HCT116 (cell line): ENCODE data around the gene RNU6-9. TPM values are rescaled to one million over a fixed set of nuclear protein-coding genes. Genes with fewer than 3 reads are reported as not detected.

Experiments used
- ATAC-seq: fragments of 200-7000 bp; cut with Tn5 transposase; 2 replicates; pipeline ENCODE4 v1.9.1; 2020; ENCODE audit warnings: mild to moderate bottlenecking, moderate library complexity
- BruUV-seq: library from RNA; stranded (reverse); fragments of 400-500 nt; replicated peaks from 2 replicates; lab custom pipeline; 2021; lab: Mats Ljungman, UMichigan
- CTCF ChIA-PET: fragments of 300-600 bp; sonication (Branson Sonifier 250); formaldehyde crosslinking; loops from one replicate; lab custom pipeline; 2021; ENCODE audit warnings: antibody characterized with exemption; lab: Charles Lee
- POLR2A ChIA-PET: fragments of 300-600, 350-600 bp; sonication (Branson Sonifier 250); formaldehyde crosslinking; loops from one replicate; lab custom pipeline; 2021; ENCODE audit warnings: antibody characterized with exemption; lab: Charles Lee
- RAD21 ChIA-PET, 2 experiments: fragments of 300-600 bp; sonication (Branson Sonifier 250); formaldehyde crosslinking; loops; one replicate each; lab custom pipeline; 2023; ENCODE audit warnings: low total read pairs in 2 of 2; ENCODE audit not compliant: uncharacterized antibody in 2 of 2, unreplicated experiment in 2 of 2, low non-redundant PET in 1 of 2; lab: Charles Lee
- DNase-seq: peaks from one replicate; pipeline ENCODE4 v3.0.0-alpha.2; 2010; ENCODE audit warnings: low read depth, low spot score
- H2AFZ ChIP-seq: fragments of 200-600 bp; shearing (Covaris generic), sonication (generic); 2 replicates; pipeline ENCODE4 v1.6.1; 2017; ENCODE audit warnings: low read depth, mixed run types, mixed read lengths, antibody characterized with exemption, low read length; ENCODE audit not compliant: poor library complexity, severe bottlenecking
- H3K27ac ChIP-seq: 2 replicates; pipeline ENCODE4 v1.5.1; 2012; ENCODE audit warnings: low read depth, low read length
- H3K27me3 ChIP-seq: fragments of 200-600 bp; sonication (generic); 2 replicates; pipeline ENCODE4 v1.6.1; 2016; ENCODE audit warnings: mixed run types, low read length, mixed read lengths; ENCODE audit not compliant: insufficient read depth
- H3K36me3 ChIP-seq, 2 experiments: fragments of 200-500 bp in 1 of 2; fragments of 200-600 bp in 1 of 2; sonication (Bioruptor generic) in 1 of 2; sonication (generic) in 1 of 2; 2 replicates each; pipeline versions ENCODE4 v1.5.1 to v1.6.1; 2014 to 2016; ENCODE audit warnings: low read length in 2 of 2, inconsistent platforms in 1 of 2, mixed read lengths in 1 of 2, mixed run types in 1 of 2; ENCODE audit not compliant: insufficient read depth in 2 of 2, control insufficient read depth in 1 of 2
- H3K4me1 ChIP-seq, 2 experiments: fragments of 200-600 bp in 1 of 2; sonication (generic) in 1 of 2; 2 replicates each; pipeline versions ENCODE4 v1.5.1 to v1.6.1; 2012 to 2017; ENCODE audit warnings: low read length in 2 of 2, inconsistent platforms in 1 of 2, mild to moderate bottlenecking in 1 of 2, mixed read lengths in 1 of 2, mixed run types in 1 of 2, moderate library complexity in 1 of 2; ENCODE audit not compliant: insufficient read depth in 2 of 2, control insufficient read depth in 1 of 2
- H3K4me2 ChIP-seq: fragments of 200-600 bp; sonication (generic); 2 replicates; pipeline ENCODE4 v1.6.1; 2017; ENCODE audit warnings: mixed run types, low read length, mixed read lengths
- H3K4me3 ChIP-seq, 2 experiments: fragments of 200-600 bp in 1 of 2; sonication (generic) in 1 of 2; replicated peaks in 1 of 2; 2 replicates each; pipeline ENCODE4 v1.5.1; 2011 to 2016; ENCODE audit warnings: low read length in 2 of 2, control low read depth in 1 of 2, low read depth in 1 of 2, mild to moderate bottlenecking in 1 of 2, mixed read lengths in 1 of 2, mixed run types in 1 of 2
- H3K79me2 ChIP-seq: fragments of 200-600 bp; sonication (generic); 2 replicates; pipeline ENCODE4 v1.6.1; 2017; ENCODE audit warnings: mild to moderate bottlenecking, mixed run types, low read length, moderate library complexity, mixed read lengths; ENCODE audit not compliant: insufficient read depth
- H3K9ac ChIP-seq: fragments of 200-600 bp; sonication (generic); 2 replicates; pipeline ENCODE4 v1.6.1; 2016; ENCODE audit warnings: low read length, mixed read lengths
- H3K9me2 ChIP-seq: fragments of 200-600 bp; sonication (generic), shearing (Covaris generic); 2 replicates; pipeline ENCODE4 v1.6.1; 2017; ENCODE audit warnings: mixed run types, mild to moderate bottlenecking, moderate library complexity; ENCODE audit not compliant: insufficient read depth
- H3K9me3 ChIP-seq, 2 experiments: fragments of 200-500 bp in 1 of 2; fragments of 200-600 bp in 1 of 2; sonication (Bioruptor generic) in 1 of 2; sonication (generic) in 1 of 2; 2 replicates each; pipeline ENCODE4 v1.6.1; 2014 to 2017; ENCODE audit warnings: low read length in 2 of 2, mixed read lengths in 2 of 2, inconsistent platforms in 1 of 2, low read depth in 1 of 2, mild to moderate bottlenecking in 1 of 2, mixed run types in 1 of 2, moderate library complexity in 1 of 2; ENCODE audit not compliant: control insufficient read depth in 1 of 2, insufficient read depth in 1 of 2
- H4K20me1 ChIP-seq: fragments of 200-600 bp; sonication (generic), shearing (Covaris generic); 2 replicates; pipeline ENCODE4 v1.6.1; 2017; ENCODE audit warnings: mixed run types, mild to moderate bottlenecking, moderate library complexity; ENCODE audit not compliant: insufficient read depth
- CBX3 ChIP-seq: IDR thresholded peaks from 2 replicates; pipeline ENCODE4 v1.6.1; 2012; ENCODE audit warnings: low read depth
- ELF1 ChIP-seq: IDR thresholded peaks from 2 replicates; pipeline ENCODE4 v1.6.1; 2012; ENCODE audit warnings: low read depth, borderline replicate concordance
- EZH2 ChIP-seq: fragments of 200-600 bp; sonication (generic); IDR thresholded peaks from 2 replicates; pipeline ENCODE4 v1.6.1; 2017; ENCODE audit warnings: antibody characterized with exemption, mixed run types
- JUND ChIP-seq: IDR thresholded peaks from 2 replicates; pipeline ENCODE4 v1.6.1; 2012
- POLR2A ChIP-seq: IDR thresholded peaks from 2 replicates; pipeline ENCODE4 v1.7.0; 2011; ENCODE audit warnings: borderline replicate concordance; ENCODE audit not compliant: insufficient read depth, insufficient read length; ENCODE audit errors: extremely low read depth
- POLR2AphosphoS5 ChIP-seq: IDR thresholded peaks from 2 replicates; pipeline ENCODE4 v1.6.1; 2011; ENCODE audit warnings: mild to moderate bottlenecking, low read depth, low read length, moderate library complexity
- SP1 ChIP-seq: IDR thresholded peaks from 2 replicates; pipeline ENCODE4 v1.6.1; 2012; ENCODE audit warnings: low read depth
- SRF ChIP-seq: IDR thresholded peaks from 2 replicates; pipeline ENCODE4 v1.6.1; 2012; ENCODE audit warnings: low read depth
- TCF7L2 ChIP-seq: IDR thresholded peaks from 2 replicates; pipeline ENCODE4 v1.7.0; 2011; ENCODE audit warnings: borderline replicate concordance, inconsistent platforms; ENCODE audit not compliant: insufficient read depth, insufficient read length; ENCODE audit errors: extremely low read depth
- YY1 ChIP-seq: IDR thresholded peaks from 2 replicates; pipeline ENCODE4 v1.6.1; 2011; ENCODE audit warnings: low read length, low read depth, moderate library complexity, mild to moderate bottlenecking; ENCODE audit not compliant: insufficient replicate concordance; ENCODE audit errors: extremely low read depth
- ZBTB33 ChIP-seq: IDR thresholded peaks from 2 replicates; pipeline ENCODE4 v1.6.1; 2011; ENCODE audit warnings: mild to moderate bottlenecking, low read length, moderate library complexity; ENCODE audit not compliant: insufficient replicate concordance; ENCODE audit errors: extremely low read depth
- ZFX ChIP-seq: fragments of 450-650 bp; IDR thresholded peaks from 2 replicates; pipeline ENCODE4 v1.6.1; 2017
- intact Hi-C: fragments of 100-400 bp; cut with micrococcal nuclease; formaldehyde crosslinking; loops from 2 replicates; pipeline ENCODE4 v1.10.0; 2022
- total RNA-seq: library from RNA; stranded (reverse); gene quantifications from one replicate; pipeline ENCODE4 v1.2.1, GENCODE V29; 2021; ENCODE audit not compliant: unreplicated experiment
- TF ChIP-seq, protein P1 (sequence below): IDR thresholded peaks from 2 replicates; pipeline ENCODE4 v1.6.1; 2012
- TF ChIP-seq, protein P2 (sequence below): IDR thresholded peaks from 2 replicates; pipeline ENCODE4 v1.6.1; 2012; ENCODE audit warnings: low read depth

RNU6-9 gene
- total RNA-seq, 1 experiment from 2014 or later: not detected

- CTCF ChIA-PET: no interaction called here
- intact Hi-C loops: no loop called here
Measured at GRCh38 chr19:902446-903226, 9.4 kb downstream of the RNU6-9 start.

More at GRCh38 chr19:902446-903226, 9.4 kb downstream of the RNU6-9 start:
- ChIA-PET RAD21 (no interaction called here), POLR2A (no interaction called here)
- no peaks in the 10 kb centered on the region for H4K20me1 ChIP-seq
- H3K9me2 ChIP-seq: no peaks in the 10 kb centered on the region
- H3K4me1 ChIP-seq: peaks cover 6 to 16% of the 10 kb centered on the region in 2 experiments; a peak in 3 of 4 replicates
- no peak overlapping the region for H3K4me3 ChIP-seq
- no peaks in the 10 kb centered on the region for H3K9me3 ChIP-seq
- no peak for DNase-seq
- no peak for ATAC-seq
- H3K79me2 ChIP-seq: peaks cover 38% of the 10 kb centered on the region
- H3K27me3 ChIP-seq: no peaks in the 10 kb centered on the region
- no peak overlapping the region for H3K9ac ChIP-seq
- no TSS peak for BruUV-seq
- TF ChIP-seq, protein P1, sequence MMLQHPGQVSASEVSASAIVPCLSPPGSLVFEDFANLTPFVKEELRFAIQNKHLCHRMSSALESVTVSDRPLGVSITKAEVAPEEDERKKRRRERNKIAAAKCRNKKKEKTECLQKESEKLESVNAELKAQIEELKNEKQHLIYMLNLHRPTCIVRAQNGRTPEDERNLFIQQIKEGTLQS: no peak
- TF ChIP-seq YY1 (no peak), POLR2AphosphoS5 (no peak), POLR2A (no peak), EZH2 (no peak), ELF1 (no peak), CBX3 (no peak), SP1 (no peak), TCF7L2 (no peak), ZFX (no peak), JUND (no peak), ZBTB33 (no peak), SRF (no peak)
- TF ChIP-seq, protein P2, sequence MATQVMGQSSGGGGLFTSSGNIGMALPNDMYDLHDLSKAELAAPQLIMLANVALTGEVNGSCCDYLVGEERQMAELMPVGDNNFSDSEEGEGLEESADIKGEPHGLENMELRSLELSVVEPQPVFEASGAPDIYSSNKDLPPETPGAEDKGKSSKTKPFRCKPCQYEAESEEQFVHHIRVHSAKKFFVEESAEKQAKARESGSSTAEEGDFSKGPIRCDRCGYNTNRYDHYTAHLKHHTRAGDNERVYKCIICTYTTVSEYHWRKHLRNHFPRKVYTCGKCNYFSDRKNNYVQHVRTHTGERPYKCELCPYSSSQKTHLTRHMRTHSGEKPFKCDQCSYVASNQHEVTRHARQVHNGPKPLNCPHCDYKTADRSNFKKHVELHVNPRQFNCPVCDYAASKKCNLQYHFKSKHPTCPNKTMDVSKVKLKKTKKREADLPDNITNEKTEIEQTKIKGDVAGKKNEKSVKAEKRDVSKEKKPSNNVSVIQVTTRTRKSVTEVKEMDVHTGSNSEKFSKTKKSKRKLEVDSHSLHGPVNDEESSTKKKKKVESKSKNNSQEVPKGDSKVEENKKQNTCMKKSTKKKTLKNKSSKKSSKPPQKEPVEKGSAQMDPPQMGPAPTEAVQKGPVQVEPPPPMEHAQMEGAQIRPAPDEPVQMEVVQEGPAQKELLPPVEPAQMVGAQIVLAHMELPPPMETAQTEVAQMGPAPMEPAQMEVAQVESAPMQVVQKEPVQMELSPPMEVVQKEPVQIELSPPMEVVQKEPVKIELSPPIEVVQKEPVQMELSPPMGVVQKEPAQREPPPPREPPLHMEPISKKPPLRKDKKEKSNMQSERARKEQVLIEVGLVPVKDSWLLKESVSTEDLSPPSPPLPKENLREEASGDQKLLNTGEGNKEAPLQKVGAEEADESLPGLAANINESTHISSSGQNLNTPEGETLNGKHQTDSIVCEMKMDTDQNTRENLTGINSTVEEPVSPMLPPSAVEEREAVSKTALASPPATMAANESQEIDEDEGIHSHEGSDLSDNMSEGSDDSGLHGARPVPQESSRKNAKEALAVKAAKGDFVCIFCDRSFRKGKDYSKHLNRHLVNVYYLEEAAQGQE: no peak
- no peak overlapping the region for H3K4me2 ChIP-seq
- H2AFZ ChIP-seq: no peak overlapping the region
- H3K27ac ChIP-seq: no peak overlapping the region
- peaks cover 5 to 6% of the 10 kb centered on the region in 2 experiments; a peak in 3 of 4 replicates for H3K36me3 ChIP-seq
